SK-N-DZ (cell line): ENCODE data around the gene SP140.

Experiments used
- DNase-seq: peaks from one replicate; pipeline ENCODE4 v3.0.0-alpha.2; 2015; ENCODE audit warnings: low spot score

The SP140 gene

GRCh38 chr2:230362030-230362691 lies 136.6 kb downstream of the SP140 start:
- DNase-seq = no peak
